Measurements from ENCODE around the gene PWWP2B. TPM values are rescaled to one million over a fixed set of nuclear protein-coding genes. Genes with fewer than 3 reads are reported as not detected.

PWWP2B gene
- total and polyA plus RNA-seq, 9 of the 15 experiments (the other 6 are each of a cell fraction or from before 2014, with no cell fraction given) = 0.07 to 9.2 (median 1.6) TPM; not detected in 1

- Histone ChIP-seq H3K4me3 (no peak overlapping the region), H3K27ac (ENCODE audit: extremely low read depth, low read depth, low read length) (no peak overlapping the region), H3K4me2 (ENCODE audit: insufficient read depth, low read length) (no peak overlapping the region), H3K9me1 (ENCODE audit: control insufficient read depth, insufficient read depth, low read length) (no peaks in the 10 kb centered on the region), H3K9ac (ENCODE audit: insufficient read depth in 1 of 2, low read depth in 2 of 2, low read length in 2 of 2) (no peak overlapping the region), H3K79me2 (ENCODE audit: control insufficient read depth, insufficient read depth, low read length) (no peaks in the 10 kb centered on the region), H4K20me1 (replicated peaks; ENCODE audit: control insufficient read depth, insufficient read depth, low read length) (no peaks in the 10 kb centered on the region), H3K9me3 (replicated peaks; ENCODE audit: control insufficient read depth, insufficient read depth, low read depth, low read length) (no peaks in the 10 kb centered on the region), H3K4me1 (replicated peaks in 1 of 2; ENCODE audit: control insufficient read depth in 2 of 2, insufficient read depth in 2 of 2, low read length in 2 of 2) (peaks cover 0 to 32% of the 10 kb centered on the region in 2 experiments; a peak in 2 of 5 replicates), H3K36me3 (ENCODE audit: control insufficient read depth, insufficient read depth, low read length) (no peaks in the 10 kb centered on the region), H2AFZ (ENCODE audit: low read depth, low read length) (no peak overlapping the region), H3K27me3 (ENCODE audit: control insufficient read depth in 2 of 2, insufficient read depth in 2 of 2, low read length in 2 of 2) (no peaks in the 10 kb centered on the region; a peak in 1 of 5 replicates)
- DNase-seq (ENCODE audit: extremely low read depth in 1 of 4, low spot score in 3 of 4) (peak; percentile 49 to 64 (median 58)), ATAC-seq (peak; percentile 87), FAIRE-seq (no peak)
- ChIA-PET CTCF (ENCODE audit: low intra/inter-chr PET ratio) (interaction anchor here (0.7 kb wide), 1 partner anchor 101 kb away, joined by 3 read pairs; no protein-coding TSS in a partner anchor), POLR2A (interaction anchor here (0.7 kb wide), 1 partner anchor 130 kb away, joined by 3 read pairs; no protein-coding TSS in a partner anchor)
- BruUV-seq (replicated peaks) = no TSS peak
- intact Hi-C loops (cut with micrococcal nuclease) = no loop called here
- in situ Hi-C loops (cut with MboI) = no loop called here
- WGBS (ENCODE audit: insufficient coverage, low coverage, missing lambda C conversion rate) = 16% methylated on average over 16 of the region's 32 CpGs
- TF ChIP-seq E2F6 (IDR thresholded peaks at IDR 0.05; ENCODE audit: borderline replicate concordance in 1 of 2, extremely low read depth in 1 of 2, insufficient read depth in 1 of 2, insufficient read length in 1 of 2, low read depth in 1 of 2, low read length in 1 of 2, poor library complexity in 1 of 2, severe bottlenecking in 1 of 2) (peak; percentile 54 to 86), CC2D1A (IDR thresholded peaks at IDR 0.05) (no peak), CXXC5 (CRISPR knock-in tag; IDR thresholded peaks at IDR 0.05) (peak; percentile 70), PHTF2 (CRISPR knock-in tag; IDR thresholded peaks at IDR 0.05) (no peak), ZNF347 (CRISPR knock-in tag; IDR thresholded peaks at IDR 0.05; ENCODE audit: low read depth) (no peak), EGR1 (conservative IDR thresholded peaks at IDR 0.05) (0 out of 2 replicates have a peak, but pooled peaks have one; percentile 20), POLR3G (IDR thresholded peaks at IDR 0.05; ENCODE audit: extremely low read depth, insufficient read length, insufficient replicate concordance) (no peak), MNT (conservative IDR thresholded peaks at IDR 0.05) (no peak), PTTG1 (tag; IDR thresholded peaks at IDR 0.05; ENCODE audit: low read depth) (no peak), ZNF584 (CRISPR knock-in tag; IDR thresholded peaks at IDR 0.05; ENCODE audit: low read depth) (no peak), MAFF (IDR thresholded peaks at IDR 0.05; ENCODE audit: low read length) (no peak), SNRNP70 (optimal IDR thresholded peaks at IDR 0.05; ENCODE audit: low read depth, low read length) (no peak), DDX20 (tag; IDR thresholded peaks at IDR 0.05; ENCODE audit: low read depth) (no peak), TOE1 (IDR thresholded peaks at IDR 0.05; ENCODE audit: borderline replicate concordance) (no peak), TOE1 (CRISPR knock-in tag; IDR thresholded peaks at IDR 0.05; ENCODE audit: borderline replicate concordance, low read depth) (no peak), NFE2L1 (tag; IDR thresholded peaks at IDR 0.05; ENCODE audit: borderline replicate concordance, low read depth) (no peak), ZSCAN29 (IDR thresholded peaks at IDR 0.05) (no peak), TARDBP (IDR thresholded peaks at IDR 0.05) (no peak)
Measured at GRCh38 chr10:132354356-132355094, 42.5 kb upstream of the PWWP2B start.

All from K562 (cell line).